Measurements from ENCODE around the gene F2RL3. TPM values are rescaled to one million over a fixed set of nuclear protein-coding genes. Genes with fewer than 3 reads are reported as not detected.
"Not testable (repeated sequence)": the region's sequence is repeated elsewhere in the genome, so short reads cannot be mapped to it uniquely, and the experiment has no call there.

Gene F2RL3
- total RNA-seq, 2 donors from 2014 or later, result 1.2 to 4.6 TPM

DNA sequence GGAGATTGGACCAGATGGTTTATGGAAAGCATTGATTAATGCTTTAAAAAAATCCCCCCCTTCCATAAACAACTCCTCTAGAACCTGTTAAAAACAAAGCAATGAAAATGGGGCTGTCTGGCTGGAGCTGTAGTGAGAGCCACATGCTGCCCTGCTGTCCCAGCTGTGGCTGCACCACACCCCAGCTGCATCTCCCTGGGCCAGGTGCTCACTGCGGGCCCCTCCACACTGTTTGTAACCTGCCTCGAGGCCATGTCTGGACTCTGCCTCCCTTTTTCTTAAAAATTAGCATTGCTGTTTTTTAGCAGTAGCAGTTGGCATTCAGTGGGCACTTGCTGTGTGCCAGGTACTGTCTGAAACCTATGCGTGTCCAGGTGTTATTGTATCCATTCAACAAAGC lies 15.2 kb upstream of the F2RL3 start:
- intact Hi-C loops (cut with DNase I), result no loop called here
- DNase-seq (ENCODE audit: low spot score), result no peak

GRCh38 chr19:16874250-16874977 lies 14.4 kb upstream of the F2RL3 start:
- no peak for DNase-seq (ENCODE audit: low spot score)
- intact Hi-C loops (cut with DNase I), result no loop called here

DNA sequence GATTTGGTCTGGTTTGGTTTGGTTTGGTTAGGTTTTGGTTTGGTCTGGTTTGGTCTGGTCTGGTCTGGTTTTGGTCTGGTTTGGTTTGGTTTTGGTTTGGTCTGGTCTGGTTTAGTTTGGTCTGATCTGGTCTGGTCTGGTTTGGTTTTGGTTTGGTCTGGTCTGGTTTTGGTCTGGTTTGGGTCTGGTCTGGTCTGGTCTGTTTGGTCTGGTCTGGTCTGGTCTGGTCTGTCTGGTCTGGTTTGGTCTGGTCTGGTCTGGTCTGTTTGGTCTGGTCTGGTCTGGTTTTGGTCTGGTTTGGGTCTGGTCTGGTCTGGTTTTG lies 13.9 kb upstream of the F2RL3 start:
- intact Hi-C loops (cut with DNase I); DNase-seq (ENCODE audit: low spot score): not testable (repeated sequence)

GRCh38 chr19:16875584-16876555 lies 12.9 kb upstream of the F2RL3 start:
- DNase-seq (ENCODE audit: low spot score), result no peak
- intact Hi-C loops (cut with DNase I), result no loop called here

DNA sequence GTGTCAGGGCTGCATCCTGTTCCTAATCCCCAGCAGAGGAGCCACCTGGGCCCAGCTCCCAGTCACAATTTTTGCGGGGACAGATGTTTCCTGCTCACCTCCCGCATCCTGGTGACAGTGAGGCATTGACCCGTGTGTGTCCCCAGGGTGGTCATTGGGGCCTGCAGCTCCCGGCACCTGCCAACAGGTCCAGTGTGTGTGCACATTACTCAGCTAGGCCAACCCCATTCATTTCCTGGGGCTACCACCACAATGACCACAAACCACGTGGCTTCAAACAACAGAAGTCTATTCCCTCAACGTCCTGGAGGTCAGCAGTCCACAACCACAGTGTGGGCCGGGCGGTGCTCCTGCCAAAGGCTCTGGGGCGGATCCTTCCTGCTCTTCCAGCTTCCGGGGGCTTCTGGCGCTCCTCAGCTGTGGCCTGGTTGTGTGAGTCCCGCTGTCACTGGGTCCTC lies 11.9 kb upstream of the F2RL3 start:
- DNase-seq (ENCODE audit: low spot score), result no peak
- intact Hi-C loops (cut with DNase I), result no loop called here

DNA sequence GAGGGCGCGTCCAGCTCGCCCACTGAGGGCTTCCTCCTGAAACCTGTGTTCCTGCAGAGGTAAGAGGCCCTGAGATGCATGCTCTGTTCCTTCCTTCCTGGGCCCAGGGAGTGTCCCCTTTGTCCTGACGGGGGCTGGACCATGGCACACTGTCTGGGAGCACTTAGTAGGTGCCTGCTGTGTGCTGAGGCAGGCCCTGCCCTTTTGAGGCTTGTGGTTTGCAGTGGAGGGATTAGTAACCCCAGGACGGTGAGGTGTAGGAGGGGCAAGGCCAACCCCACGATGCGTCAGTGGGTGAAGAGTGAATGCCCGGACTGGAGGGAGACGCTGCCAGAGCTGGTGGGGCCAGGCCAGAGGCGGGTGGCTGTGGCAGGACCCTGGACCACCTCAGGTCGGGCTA lies 11.2 kb upstream of the F2RL3 start:
- intact Hi-C loops (cut with DNase I), result no loop called here
- DNase-seq (ENCODE audit: low spot score), result no peak

- intact Hi-C loops (cut with DNase I), result no loop called here
These were observed 10.4 kb upstream of the F2RL3 start for GRCh38 chr19:16878181-16878965.

GRCh38 chr19:16880884-16881554 lies 7.8 kb upstream of the F2RL3 start:
- no peak for DNase-seq (ENCODE audit: low spot score)
- intact Hi-C loops (cut with DNase I), result no loop called here

More at GRCh38 chr19:16878181-16878965, 10.4 kb upstream of the F2RL3 start:
- no peak for DNase-seq (ENCODE audit: low spot score)

- DNase-seq (ENCODE audit: low spot score), result no peak
- intact Hi-C loops (cut with DNase I), result no loop called here
These were observed 6.7 kb upstream of the F2RL3 start for GRCh38 chr19:16882146-16882545.

GRCh38 chr19:16883522-16883921 lies 5.3 kb upstream of the F2RL3 start:
- DNase-seq (ENCODE audit: low spot score), result no peak
- intact Hi-C loops (cut with DNase I), result no loop called here

GRCh38 chr19:16885166-16885565 lies 3.6 kb upstream of the F2RL3 start:
- intact Hi-C loops (cut with DNase I), result no loop called here
- DNase-seq (ENCODE audit: low spot score), result no peak

DNA sequence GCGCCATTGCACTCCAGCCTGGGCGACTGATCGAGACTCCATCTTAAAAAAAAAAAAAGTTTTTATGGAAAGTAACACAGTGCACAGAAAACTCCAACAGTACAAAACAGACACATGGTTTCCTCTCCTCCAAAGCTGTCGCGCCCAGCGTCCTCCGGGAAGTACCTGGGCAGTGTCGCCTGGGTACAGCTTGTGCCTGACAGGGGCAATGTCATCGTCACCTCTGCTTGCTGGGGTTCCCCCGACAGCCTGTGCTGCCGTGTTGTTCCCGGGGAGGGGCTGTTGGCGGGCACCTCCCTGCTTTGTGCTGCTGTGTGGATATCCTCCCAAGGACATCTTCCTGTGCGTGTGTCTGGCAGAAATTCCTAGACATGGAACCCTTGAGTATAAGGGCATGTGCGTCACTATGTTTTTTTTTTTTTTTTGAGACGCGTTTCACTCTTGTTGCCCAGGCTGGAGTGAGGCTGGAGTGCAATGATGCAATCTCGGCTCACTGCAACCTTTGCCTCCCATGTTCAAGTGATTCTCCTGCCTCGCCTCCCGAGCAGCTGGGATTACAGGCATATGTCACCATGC lies 2.4 kb upstream of the F2RL3 start:
- DNase-seq (ENCODE audit: low spot score), result no peak
- intact Hi-C loops (cut with DNase I), result no loop called here

DNA sequence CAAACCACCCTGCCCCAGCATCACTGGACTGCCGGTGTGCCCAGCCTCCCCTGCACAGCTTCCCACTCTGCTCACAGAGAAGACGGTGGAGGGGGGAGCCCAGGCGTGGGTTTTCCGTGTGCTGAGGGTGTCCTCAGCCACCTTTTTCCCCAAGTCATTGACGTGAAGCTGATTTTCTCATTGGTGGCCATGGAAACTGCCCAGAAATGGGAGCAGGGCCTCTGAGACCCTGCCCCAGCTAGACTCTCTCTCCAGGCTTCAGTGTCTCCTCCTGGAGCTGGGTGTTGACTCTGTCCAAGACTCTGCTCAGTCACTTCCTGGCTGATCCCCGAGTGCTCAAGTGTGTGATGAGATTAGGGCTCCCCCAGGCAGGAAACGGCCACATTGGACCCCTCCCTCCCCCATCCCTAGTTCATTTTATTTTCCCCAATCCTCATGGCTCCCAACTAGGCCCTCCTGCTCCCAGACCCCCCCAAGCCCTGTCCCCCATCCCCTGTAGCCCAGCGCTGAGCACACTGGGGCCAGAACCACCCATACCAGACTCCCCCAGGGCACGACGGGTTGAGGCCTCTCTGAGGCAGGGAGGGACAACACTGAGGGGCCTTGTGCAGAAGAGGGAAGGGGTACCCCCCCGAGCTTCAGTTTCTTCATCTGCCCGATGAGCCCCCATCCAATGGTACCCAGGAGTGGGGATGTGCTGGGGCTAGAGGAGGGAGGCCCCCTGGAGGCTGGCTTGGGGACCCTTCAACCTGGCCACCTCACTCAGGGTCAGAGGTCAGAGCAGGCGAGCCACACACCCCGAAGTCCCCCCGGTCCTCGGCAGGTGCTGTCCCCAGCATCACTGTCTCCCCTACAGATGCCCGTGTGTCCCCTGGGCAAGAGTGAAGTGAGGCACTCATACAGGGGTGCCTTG lies 1.2 kb upstream of the F2RL3 start:
- intact Hi-C loops (cut with DNase I), result no loop called here
- no peak for DNase-seq (ENCODE audit: low spot score)

DNA sequence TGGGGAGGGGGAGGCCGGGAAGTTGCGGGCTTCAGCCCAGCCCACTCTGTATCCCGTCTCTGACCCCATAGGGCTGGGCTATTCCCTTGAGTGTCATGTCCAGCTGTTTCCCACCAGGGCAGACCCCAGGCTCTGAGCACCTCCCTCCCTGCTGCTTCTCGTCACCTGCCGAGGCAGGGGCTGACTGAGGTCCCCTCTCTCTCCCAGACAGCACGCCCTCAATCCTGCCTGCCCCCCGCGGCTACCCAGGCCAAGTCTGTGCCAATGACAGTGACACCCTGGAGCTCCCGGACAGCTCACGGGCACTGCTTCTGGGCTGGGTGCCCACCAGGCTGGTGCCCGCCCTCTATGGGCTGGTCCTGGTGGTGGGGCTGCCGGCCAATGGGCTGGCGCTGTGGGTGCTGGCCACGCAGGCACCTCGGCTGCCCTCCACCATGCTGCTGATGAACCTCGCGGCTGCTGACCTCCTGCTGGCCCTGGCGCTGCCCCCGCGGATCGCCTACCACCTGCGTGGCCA lies 625 bp downstream of the F2RL3 start:
- intact Hi-C loops (cut with DNase I), result no loop called here
- DNase-seq (ENCODE audit: low spot score), result no peak

DNA sequence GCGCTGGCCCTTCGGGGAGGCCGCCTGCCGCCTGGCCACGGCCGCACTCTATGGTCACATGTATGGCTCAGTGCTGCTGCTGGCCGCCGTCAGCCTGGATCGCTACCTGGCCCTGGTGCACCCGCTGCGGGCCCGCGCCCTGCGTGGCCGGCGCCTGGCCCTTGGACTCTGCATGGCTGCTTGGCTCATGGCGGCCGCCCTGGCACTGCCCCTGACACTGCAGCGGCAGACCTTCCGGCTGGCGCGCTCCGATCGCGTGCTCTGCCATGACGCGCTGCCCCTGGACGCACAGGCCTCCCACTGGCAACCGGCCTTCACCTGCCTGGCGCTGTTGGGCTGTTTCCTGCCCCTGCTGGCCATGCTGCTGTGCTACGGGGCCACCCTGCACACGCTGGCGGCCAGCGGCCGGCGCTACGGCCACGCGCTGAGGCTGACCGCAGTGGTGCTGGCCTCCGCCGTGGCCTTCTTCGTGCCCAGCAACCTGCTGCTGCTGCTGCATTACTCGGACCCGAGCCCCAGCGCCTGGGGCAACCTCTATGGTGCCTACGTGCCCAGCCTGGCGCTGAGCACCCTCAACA lies 1.2 kb downstream of the F2RL3 start:
- no peak for DNase-seq (ENCODE audit: low spot score)
- intact Hi-C loops (cut with DNase I), result loop anchor here in 1 of 2 donors (5.0 kb wide), 1 partner anchor 987 kb away; no protein-coding TSS in a partner anchor

GRCh38 chr19:16890461-16891184 lies 1.8 kb downstream of the F2RL3 start:
- no peak for DNase-seq (ENCODE audit: low spot score)

More at GRCh38 chr19:16890461-16891184, 1.8 kb downstream of the F2RL3 start:
- intact Hi-C loops (cut with DNase I), result loop anchor here in 1 of 2 donors (5.0 kb wide), 1 partner anchor 987 kb away; no protein-coding TSS in a partner anchor
